OCI-LY7 (cell line): Measurements from ENCODE around the gene CERS6. TPM values are rescaled to one million over a fixed set of nuclear protein-coding genes. Genes with fewer than 3 reads are reported as not detected.

Experiments
- BruUV-seq: library from RNA; stranded (reverse); fragments of 400-500 nt; replicated peaks from 2 replicates; lab custom pipeline; 2021; lab: Mats Ljungman, UMichigan
- CTCF ChIA-PET: fragments of 300-600 bp; sonication (Branson Sonifier 250); formaldehyde crosslinking; loops from one replicate; lab custom pipeline; 2022; ENCODE audit warnings: antibody characterized with exemption; ENCODE audit not compliant: unreplicated experiment; lab: Charles Lee
- POLR2A ChIA-PET: fragments of 300-600 bp; sonication (Branson Sonifier 250); formaldehyde crosslinking; loops from one replicate; lab custom pipeline; 2022; ENCODE audit warnings: antibody characterized with exemption; lab: Charles Lee
- DNase-seq: peaks from one replicate; pipeline ENCODE4 v3.0.0-alpha.2; 2015; ENCODE audit warnings: low spot score
- H2AFZ ChIP-seq: fragments of 200-600 bp; sonication (generic), shearing (Covaris generic); 2 replicates; pipeline ENCODE4 v1.6.1; 2014; ENCODE audit warnings: mild to moderate bottlenecking, antibody characterized with exemption, low read length, moderate library complexity
- H3K27ac ChIP-seq: fragments of 200-600 bp; sonication (generic); 2 replicates; pipeline ENCODE4 v1.5.1; 2014; ENCODE audit warnings: mixed run types, low read depth, mild to moderate bottlenecking, moderate library complexity, low read length, inconsistent platforms; ENCODE audit not compliant: poor library complexity, severe bottlenecking
- H3K36me3 ChIP-seq: fragments of 200-600 bp; sonication (generic); 2 replicates; pipeline ENCODE4 v1.6.1; 2014; ENCODE audit warnings: mild to moderate bottlenecking, antibody characterized with exemption, low read length, moderate library complexity, mixed read lengths; ENCODE audit not compliant: insufficient read depth
- H3K4me1 ChIP-seq: fragments of 200-600 bp; sonication (generic); 2 replicates; pipeline ENCODE4 v1.5.1; 2014; ENCODE audit warnings: mild to moderate bottlenecking, low read length; ENCODE audit not compliant: insufficient read depth, poor library complexity, severe bottlenecking
- H3K4me2 ChIP-seq: fragments of 200-600 bp; sonication (generic); 2 replicates; pipeline ENCODE4 v1.6.1; 2014; ENCODE audit warnings: mild to moderate bottlenecking, low read length
- H3K4me3 ChIP-seq: fragments of 200-600 bp; sonication (generic); 2 replicates; pipeline ENCODE4 v1.5.1; 2014; ENCODE audit warnings: mild to moderate bottlenecking, low read depth, low read length; ENCODE audit not compliant: poor library complexity, severe bottlenecking
- H3K79me2 ChIP-seq: fragments of 200-600 bp; sonication (generic); 2 replicates; pipeline ENCODE4 v1.6.1; 2016; ENCODE audit warnings: low read depth, mild to moderate bottlenecking, low read length, moderate library complexity, mixed read lengths; ENCODE audit not compliant: insufficient read depth
- H3K9me2 ChIP-seq: fragments of 200-600 bp; sonication (generic); 2 replicates; pipeline ENCODE4 v1.6.1; 2016; ENCODE audit warnings: mild to moderate bottlenecking, low read length, mixed read lengths; ENCODE audit not compliant: insufficient read depth
- H3K9me3 ChIP-seq: fragments of 200-600 bp; sonication (generic); 2 replicates; pipeline ENCODE4 v1.6.1; 2014; ENCODE audit warnings: mild to moderate bottlenecking, mixed run types, low read length, mixed read lengths
- H4K20me1 ChIP-seq: fragments of 200-600 bp; sonication (generic); 2 replicates; pipeline ENCODE4 v1.6.1; 2014; ENCODE audit warnings: mild to moderate bottlenecking, antibody characterized with exemption, low read length, moderate library complexity, mixed read lengths; ENCODE audit not compliant: insufficient read depth
- EZH2phosphoT487 ChIP-seq: fragments of 200-600 bp; sonication (generic); IDR thresholded peaks from 2 replicates; pipeline ENCODE4 v1.6.1; 2018; ENCODE audit warnings: low read depth, borderline replicate concordance, mild to moderate bottlenecking, mixed run types, antibody characterized with exemption, low read length, moderate library complexity, mixed read lengths
- intact Hi-C: fragments of 100-400 bp; cut with micrococcal nuclease; formaldehyde crosslinking; loops from one replicate; pipeline ENCODE4 v1.10.0; 2022; ENCODE audit not compliant: unreplicated experiment
- total RNA-seq, 2 experiments: library from RNA; depleted of rRNA in 1 of 2; stranded (reverse); fragments of >200 nt in 1 of 2; shearing (Covaris generic) in 1 of 2; gene quantifications; 2 replicates each; pipeline ENCODE4 v1.2.3, GENCODE V29; 2014 to 2022
- TF ChIP-seq, protein P1 (sequence below): fragments of 200-600 bp; sonication (generic); conservative IDR thresholded peaks from 2 replicates; pipeline ENCODE4 v1.5.1; 2014; ENCODE audit warnings: mild to moderate bottlenecking, antibody characterized with exemption, low read length, moderate library complexity, mixed read lengths

Gene CERS6
- total RNA-seq, 2 experiments from 2014 or later = 0.04 TPM; not detected in 1

DNA sequence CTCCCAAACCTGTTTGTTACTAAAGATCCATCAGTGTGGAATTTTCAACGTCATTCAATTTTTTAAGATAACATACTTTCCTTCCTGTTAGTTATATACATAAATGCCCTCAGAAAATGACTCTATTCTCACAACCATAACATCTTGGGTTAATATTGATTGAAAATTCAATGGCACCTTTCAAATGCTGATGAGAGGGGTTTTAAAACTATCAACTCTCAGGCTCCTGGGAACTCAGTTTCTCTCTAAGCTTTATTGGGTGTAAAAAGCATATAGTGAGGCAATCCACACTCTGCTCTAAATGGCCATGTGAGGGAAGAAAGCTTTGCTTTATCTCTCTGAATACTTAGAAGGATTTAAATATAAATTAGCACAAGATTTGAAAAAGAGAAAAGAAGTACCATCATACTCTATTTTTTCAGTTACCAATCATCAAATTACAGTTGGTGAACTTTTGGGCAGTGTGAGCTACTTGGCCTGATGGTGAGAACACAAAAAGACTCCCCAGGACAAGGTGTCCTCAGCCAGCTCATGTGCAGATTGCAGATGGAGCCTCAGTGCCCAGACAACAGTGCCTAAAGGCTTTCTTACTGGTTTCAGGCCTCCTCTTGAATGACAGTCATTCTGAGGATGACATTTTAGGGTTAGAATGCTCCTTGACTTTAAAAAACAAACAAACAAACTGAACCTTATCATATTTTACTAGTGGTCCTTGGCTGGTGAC lies 24.6 kb upstream of the CERS6 start:
- Histone ChIP-seq H3K9me3 (no peaks in the 10 kb centered on the region), H3K27ac (no peak overlapping the region)
- intact Hi-C loops = no loop called here

DNA sequence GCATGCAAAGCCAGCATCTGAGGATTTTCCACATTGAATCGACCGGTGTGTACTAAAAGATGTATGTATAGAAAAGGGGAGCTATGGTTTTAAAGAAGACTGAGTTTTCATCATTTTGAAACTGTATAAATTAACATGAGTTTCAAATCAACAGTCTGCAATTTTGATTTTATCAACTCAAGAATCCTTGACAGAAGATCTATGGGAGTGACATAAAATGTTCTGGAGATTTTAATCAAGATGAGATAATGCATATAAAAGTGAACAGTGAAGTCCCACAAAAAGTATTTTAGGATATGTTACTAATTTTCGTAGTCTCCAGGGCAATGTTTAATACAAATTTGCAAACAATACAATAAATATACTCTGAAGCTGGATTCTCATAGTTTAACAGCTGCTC lies 24.0 kb upstream of the CERS6 start:
- H3K4me1 ChIP-seq = no peaks in the 10 kb centered on the region
- no peak overlapping the region for H2AFZ ChIP-seq
- no peak for DNase-seq
- H3K9me2 ChIP-seq = no peaks in the 10 kb centered on the region
- POLR2A ChIA-PET = no interaction called here
- H3K9me3 ChIP-seq = no peaks in the 10 kb centered on the region
- H3K79me2 ChIP-seq = no peaks in the 10 kb centered on the region
- intact Hi-C loops = no loop called here
- H3K4me2 ChIP-seq = no peak overlapping the region
- H4K20me1 ChIP-seq = no peaks in the 10 kb centered on the region
- TF ChIP-seq EZH2phosphoT487 = no peak
- TF ChIP-seq, protein P1, sequence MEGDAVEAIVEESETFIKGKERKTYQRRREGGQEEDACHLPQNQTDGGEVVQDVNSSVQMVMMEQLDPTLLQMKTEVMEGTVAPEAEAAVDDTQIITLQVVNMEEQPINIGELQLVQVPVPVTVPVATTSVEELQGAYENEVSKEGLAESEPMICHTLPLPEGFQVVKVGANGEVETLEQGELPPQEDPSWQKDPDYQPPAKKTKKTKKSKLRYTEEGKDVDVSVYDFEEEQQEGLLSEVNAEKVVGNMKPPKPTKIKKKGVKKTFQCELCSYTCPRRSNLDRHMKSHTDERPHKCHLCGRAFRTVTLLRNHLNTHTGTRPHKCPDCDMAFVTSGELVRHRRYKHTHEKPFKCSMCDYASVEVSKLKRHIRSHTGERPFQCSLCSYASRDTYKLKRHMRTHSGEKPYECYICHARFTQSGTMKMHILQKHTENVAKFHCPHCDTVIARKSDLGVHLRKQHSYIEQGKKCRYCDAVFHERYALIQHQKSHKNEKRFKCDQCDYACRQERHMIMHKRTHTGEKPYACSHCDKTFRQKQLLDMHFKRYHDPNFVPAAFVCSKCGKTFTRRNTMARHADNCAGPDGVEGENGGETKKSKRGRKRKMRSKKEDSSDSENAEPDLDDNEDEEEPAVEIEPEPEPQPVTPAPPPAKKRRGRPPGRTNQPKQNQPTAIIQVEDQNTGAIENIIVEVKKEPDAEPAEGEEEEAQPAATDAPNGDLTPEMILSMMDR = no peak
- no TSS peak for BruUV-seq
- CTCF ChIA-PET = no interaction called here
- H3K4me3 ChIP-seq = no peak overlapping the region
- H3K36me3 ChIP-seq = no peaks in the 10 kb centered on the region
- H3K27ac ChIP-seq = no peak overlapping the region

More for the DNA sequence above, 24.6 kb upstream of the CERS6 start:
- no peak for DNase-seq
- CTCF ChIA-PET = no interaction called here
- no peaks in the 10 kb centered on the region for H3K36me3 ChIP-seq
- BruUV-seq = no TSS peak
- H4K20me1 ChIP-seq = no peaks in the 10 kb centered on the region
- no peak overlapping the region for H3K4me3 ChIP-seq
- no peak overlapping the region for H2AFZ ChIP-seq
- no peak overlapping the region for H3K4me2 ChIP-seq
- no peaks in the 10 kb centered on the region for H3K79me2 ChIP-seq
- H3K9me2 ChIP-seq = no peaks in the 10 kb centered on the region
- TF ChIP-seq EZH2phosphoT487 = no peak
- TF ChIP-seq, protein P1 = no peak
- POLR2A ChIA-PET = no interaction called here
- H3K4me1 ChIP-seq = no peaks in the 10 kb centered on the region

DNA sequence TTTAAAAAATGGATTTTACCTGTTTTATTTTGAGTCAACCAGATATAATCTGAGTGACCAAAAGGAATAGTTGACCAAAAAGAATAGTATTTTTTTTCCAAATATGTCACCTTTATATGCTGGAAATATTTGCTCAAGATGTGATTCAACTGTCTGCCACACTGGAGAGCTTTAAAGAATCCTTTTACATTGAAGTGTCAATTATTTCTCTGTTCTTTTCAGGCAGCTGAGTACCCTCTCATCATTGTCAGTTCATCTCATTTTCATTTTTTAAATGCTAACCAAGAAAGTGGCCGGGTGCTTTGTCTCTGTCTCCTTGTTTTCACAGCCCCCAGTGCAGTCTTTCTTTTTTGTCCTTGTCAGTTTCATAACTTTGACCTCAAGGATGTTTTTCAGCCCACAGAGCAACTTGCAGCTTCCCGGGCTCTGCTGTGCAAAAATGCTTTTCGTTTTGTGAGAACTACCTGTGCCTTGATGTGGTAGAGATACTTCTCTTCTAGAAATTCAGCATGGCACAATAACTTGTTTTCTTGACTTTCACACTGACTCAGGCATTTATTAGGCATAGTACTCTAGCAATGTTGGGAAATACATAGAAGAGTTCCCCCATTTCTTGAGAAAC lies 23.4 kb upstream of the CERS6 start:
- intact Hi-C loops = no loop called here
- ChIA-PET CTCF (no interaction called here), POLR2A (no interaction called here)
- Histone ChIP-seq H3K27ac (no peak overlapping the region), H2AFZ (no peak overlapping the region), H3K36me3 (no peaks in the 10 kb centered on the region), H3K9me2 (no peaks in the 10 kb centered on the region), H4K20me1 (no peaks in the 10 kb centered on the region), H3K4me3 (no peak overlapping the region), H3K79me2 (no peaks in the 10 kb centered on the region), H3K4me2 (no peak overlapping the region), H3K9me3 (no peaks in the 10 kb centered on the region), H3K4me1 (no peaks in the 10 kb centered on the region)
- TF ChIP-seq, protein P1 = no peak
- TF ChIP-seq EZH2phosphoT487 = no peak
- no TSS peak for BruUV-seq
- DNase-seq = no peak
